NCI-H1105 (cell line): ENCODE results near the gene RFX5.

Experiments
- DNase-seq: peaks from one replicate; lab custom pipeline; 2025; lab: John Stamatoyannopoulos, UW

RFX5 gene

DNA sequence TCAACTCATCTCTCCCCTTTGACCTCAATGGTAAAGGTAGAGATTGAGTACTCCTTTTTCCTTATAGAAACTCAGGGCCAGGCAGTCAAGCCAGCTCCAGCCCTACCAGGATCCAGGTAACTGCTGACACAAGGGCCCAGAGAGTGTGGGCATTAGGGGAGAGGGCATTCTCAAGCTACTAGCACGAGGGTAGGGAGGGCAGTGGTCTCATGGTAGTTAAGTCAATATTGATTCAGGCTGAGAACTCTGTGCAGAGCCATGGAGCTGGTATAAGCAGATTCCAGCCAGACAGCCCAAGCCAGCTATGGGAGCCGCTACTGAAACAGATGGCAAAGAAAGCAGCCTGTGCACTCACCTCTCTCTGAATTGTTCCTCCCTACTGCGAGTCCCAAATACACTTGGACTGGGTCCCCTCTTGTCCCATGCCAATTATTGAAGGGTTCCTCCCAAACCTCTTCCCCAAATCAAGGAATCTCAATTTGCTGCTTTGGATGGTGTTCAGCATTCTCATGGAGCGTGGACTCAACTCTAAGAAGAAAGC, 22.6 kb downstream of the RFX5 start:
- no peak for DNase-seq

DNA sequence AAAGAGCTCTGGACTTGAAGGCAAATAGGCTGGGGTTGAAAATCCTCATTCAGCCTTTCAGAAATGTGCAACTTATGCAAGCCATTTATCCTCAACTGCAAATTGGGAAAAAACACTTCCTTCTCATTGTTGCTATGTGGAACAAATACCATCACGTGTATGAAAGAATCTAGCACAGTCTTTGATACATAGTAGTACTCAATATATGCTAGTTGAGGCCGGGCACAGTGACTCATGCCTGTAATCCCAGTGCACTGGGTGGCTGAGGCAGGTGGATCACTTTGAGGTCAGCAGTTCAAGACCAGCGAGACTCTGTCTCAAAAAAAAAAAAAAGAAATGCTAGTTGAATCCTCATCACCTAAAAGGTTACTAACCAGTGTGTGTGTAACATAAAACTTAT, 28.1 kb downstream of the RFX5 start:
- DNase-seq = no peak

- DNase-seq = no peak
These were observed 31.4 kb downstream of the RFX5 start for GRCh38 chr1:151315565-151316235.

DNA sequence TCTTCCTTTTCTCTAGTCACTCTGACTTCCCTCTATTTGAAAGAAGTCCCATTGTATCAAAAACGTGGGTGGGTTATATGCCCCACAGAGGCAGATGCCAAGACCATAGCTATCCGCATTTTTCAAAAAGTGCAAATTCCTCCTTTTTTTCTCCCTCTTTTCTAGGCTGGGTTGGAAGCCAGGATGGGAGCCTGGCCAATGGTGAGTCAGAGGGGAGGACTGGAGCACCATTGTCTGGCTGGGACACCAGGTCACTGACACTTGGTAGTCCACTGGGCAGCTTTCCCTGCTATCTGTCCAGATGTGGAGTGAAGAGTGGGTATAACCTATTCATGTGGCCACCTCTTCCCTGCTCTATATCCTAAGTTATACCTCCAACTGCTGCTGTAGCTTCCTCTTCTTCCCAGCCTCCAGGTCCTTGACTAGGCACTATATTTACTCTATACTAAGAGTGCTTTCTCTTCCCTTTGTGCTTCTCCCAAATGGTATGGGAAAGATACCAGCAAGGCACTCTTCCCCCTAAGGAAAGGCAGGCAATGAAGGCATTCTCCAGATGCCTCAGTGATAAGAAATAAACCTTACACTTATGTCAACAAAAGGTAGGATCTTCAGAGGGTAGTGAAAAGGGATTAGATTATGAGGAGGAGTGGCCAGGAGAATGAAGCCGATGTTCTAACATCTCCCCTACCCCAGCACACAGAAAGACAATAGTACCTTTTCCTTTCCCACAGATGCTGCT, 32.7 kb downstream of the RFX5 start:
- DNase-seq = no peak

- no peak for DNase-seq
These were observed 33.6 kb downstream of the RFX5 start for GRCh38 chr1:151313501-151313900.

GRCh38 chr1:151312826-151313225, 34.2 kb downstream of the RFX5 start:
- DNase-seq = no peak

GRCh38 chr1:151312411-151312810, 34.6 kb downstream of the RFX5 start:
- DNase-seq = no peak

DNA sequence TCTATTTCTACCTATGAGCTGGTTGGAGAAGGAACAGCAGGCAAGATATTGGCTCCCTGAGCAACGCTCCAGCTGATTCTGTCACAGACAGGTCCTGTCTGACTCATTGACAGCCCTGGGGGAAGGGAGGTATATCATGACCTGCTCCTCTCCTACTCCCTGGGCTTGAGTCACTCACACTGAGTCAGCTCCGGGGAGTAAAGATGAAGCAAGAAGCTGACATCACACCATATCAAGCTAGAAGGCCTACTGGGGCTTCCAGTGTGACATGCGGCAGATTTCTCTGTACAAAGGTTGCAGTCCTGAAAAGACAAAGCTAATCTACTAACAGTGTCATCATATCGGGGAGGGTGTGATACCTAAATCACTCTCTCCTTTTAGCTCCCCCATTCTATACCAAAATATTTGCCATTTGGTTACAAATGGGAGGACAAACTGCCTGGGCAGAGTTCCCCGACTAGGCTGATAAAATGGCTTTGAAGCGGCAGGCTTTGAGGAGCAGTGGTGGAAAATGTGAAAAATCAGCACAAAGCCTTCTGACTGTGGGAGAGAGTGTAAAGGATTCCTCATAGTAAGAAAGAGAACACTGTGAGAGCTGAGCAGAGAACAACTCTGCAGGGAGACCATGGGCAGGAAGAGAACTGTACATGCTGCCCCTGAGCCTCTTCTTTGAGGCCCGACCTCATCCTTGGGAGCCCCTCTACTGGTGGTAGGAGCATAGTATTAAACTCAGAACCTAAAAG, 35.3 kb downstream of the RFX5 start:
- no peak for DNase-seq

DNA sequence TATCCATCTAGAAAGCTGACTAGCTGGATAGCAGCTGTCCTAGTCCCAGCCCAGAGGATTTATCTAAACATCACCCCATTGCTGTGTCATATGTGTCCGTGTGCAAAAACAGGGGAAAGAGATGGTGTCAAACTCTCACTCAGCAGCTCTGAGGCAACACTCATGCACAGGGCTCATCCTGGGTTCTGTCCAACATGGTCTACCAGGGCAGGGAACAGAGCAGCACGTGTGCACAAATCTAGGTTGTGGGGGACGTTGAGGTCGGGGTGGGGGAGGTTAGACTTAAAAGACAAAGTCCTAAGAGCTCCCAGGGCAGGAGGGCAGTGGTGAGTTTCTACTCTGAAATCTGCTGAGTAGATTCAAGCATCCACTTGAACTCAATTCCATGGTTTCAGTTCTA, 36.0 kb downstream of the RFX5 start:
- no peak for DNase-seq

- no peak for DNase-seq
These were observed 37.2 kb downstream of the RFX5 start for GRCh38 chr1:151309811-151310323.

- DNase-seq = no peak
These were observed 52.1 kb downstream of the RFX5 start for GRCh38 chr1:151294742-151295462.

DNA sequence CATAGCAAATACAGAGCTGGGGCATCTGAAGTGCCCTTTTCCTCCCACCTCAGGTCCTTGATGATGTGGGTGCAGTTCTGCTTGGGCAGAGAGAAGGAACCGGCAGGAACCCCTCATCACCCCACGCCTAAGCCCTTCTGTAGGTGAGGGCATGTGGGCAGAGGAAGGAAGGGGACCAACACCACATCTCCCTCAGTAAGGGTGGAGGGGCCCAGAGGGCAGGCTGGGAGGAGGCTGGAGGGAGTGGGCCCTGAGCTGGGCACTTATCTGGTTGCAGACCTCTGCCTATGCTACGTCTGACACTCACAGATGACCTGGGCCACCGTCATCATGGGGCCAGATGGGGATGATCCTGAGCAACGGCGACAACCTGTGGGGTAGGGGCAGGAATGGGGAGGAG, 54.0 kb downstream of the RFX5 start:
- no peak for DNase-seq

GRCh38 chr1:151292207-151293030, 54.6 kb downstream of the RFX5 start:
- DNase-seq = no peak

GRCh38 chr1:151290709-151291303, 56.2 kb downstream of the RFX5 start:
- DNase-seq = no peak
